ENCODE data around the gene COMTD1.

Gene COMTD1

GRCh38 chr10:75272896-75273295, 37.1 kb upstream of the COMTD1 start:
- no peak overlapping the region for H3K4me3 ChIP-seq (ENCODE audit: control insufficient read depth, low read depth, low read length)
- no peak for DNase-seq (ENCODE audit: low read depth)
- TF ChIP-seq CTCF (IDR thresholded peaks at IDR 0.05; ENCODE audit: control insufficient read depth, insufficient read depth, low read depth, low read length, missing control alignments), result no peak

GRCh38 chr10:75272094-75272493, 36.3 kb upstream of the COMTD1 start:
- no peak for DNase-seq (ENCODE audit: low read depth)
- H3K4me3 ChIP-seq (ENCODE audit: control insufficient read depth, low read depth, low read length), result no peak overlapping the region
- no peak for TF ChIP-seq CTCF (IDR thresholded peaks at IDR 0.05; ENCODE audit: control insufficient read depth, insufficient read depth, low read depth, low read length, missing control alignments)

GRCh38 chr10:75269605-75270004, 33.8 kb upstream of the COMTD1 start:
- TF ChIP-seq CTCF (IDR thresholded peaks at IDR 0.05; ENCODE audit: control insufficient read depth, insufficient read depth, low read depth, low read length, missing control alignments), result no peak
- no peak overlapping the region for H3K4me3 ChIP-seq (ENCODE audit: control insufficient read depth, low read depth, low read length)
- no peak for DNase-seq (ENCODE audit: low read depth)

GRCh38 chr10:75266945-75267344, 31.2 kb upstream of the COMTD1 start:
- TF ChIP-seq CTCF (IDR thresholded peaks at IDR 0.05; ENCODE audit: control insufficient read depth, insufficient read depth, low read depth, low read length, missing control alignments), result no peak
- no peak for DNase-seq (ENCODE audit: low read depth)
- no peak overlapping the region for H3K4me3 ChIP-seq (ENCODE audit: control insufficient read depth, low read depth, low read length)

GRCh38 chr10:75265856-75266255, 30.1 kb upstream of the COMTD1 start:
- TF ChIP-seq CTCF (IDR thresholded peaks at IDR 0.05; ENCODE audit: control insufficient read depth, insufficient read depth, low read depth, low read length, missing control alignments), result no peak
- no peak for DNase-seq (ENCODE audit: low read depth)
- H3K4me3 ChIP-seq (ENCODE audit: control insufficient read depth, low read depth, low read length), result no peak overlapping the region

GRCh38 chr10:75263806-75264205, 28.0 kb upstream of the COMTD1 start:
- H3K4me3 ChIP-seq (ENCODE audit: control insufficient read depth, low read depth, low read length), result no peak overlapping the region
- no peak for TF ChIP-seq CTCF (IDR thresholded peaks at IDR 0.05; ENCODE audit: control insufficient read depth, insufficient read depth, low read depth, low read length, missing control alignments)
- no peak for DNase-seq (ENCODE audit: low read depth)
